ENCODE measurements around the gene CD101. TPM values are rescaled to one million over a fixed set of nuclear protein-coding genes. Genes with fewer than 3 reads are reported as not detected.

The CD101 gene
- total RNA-seq, 2 experiments from 2014 or later, result 2.5 to 3.2 TPM

GRCh38 chr1:116988908-116989307, 12.7 kb upstream of the CD101 start:
- H3K36me3 Mint-ChIP-seq (ENCODE audit: low read depth), result peaks cover 6% of the 10 kb centered on the region
- H3K27ac Mint-ChIP-seq, result no peak overlapping the region
- ChIA-PET CTCF (no interaction called here), POLR2A (interaction anchor here (1.3 kb wide), 1 partner anchor 162 kb away, joined by 3 read pairs; no protein-coding TSS in a partner anchor)
- H3K4me1 Mint-ChIP-seq (ENCODE audit: low read depth), result peaks cover 57% of the 10 kb centered on the region
- H3K9me3 Mint-ChIP-seq, result peaks cover 2% of the 10 kb centered on the region
- TF ChIP-seq, protein P1, sequence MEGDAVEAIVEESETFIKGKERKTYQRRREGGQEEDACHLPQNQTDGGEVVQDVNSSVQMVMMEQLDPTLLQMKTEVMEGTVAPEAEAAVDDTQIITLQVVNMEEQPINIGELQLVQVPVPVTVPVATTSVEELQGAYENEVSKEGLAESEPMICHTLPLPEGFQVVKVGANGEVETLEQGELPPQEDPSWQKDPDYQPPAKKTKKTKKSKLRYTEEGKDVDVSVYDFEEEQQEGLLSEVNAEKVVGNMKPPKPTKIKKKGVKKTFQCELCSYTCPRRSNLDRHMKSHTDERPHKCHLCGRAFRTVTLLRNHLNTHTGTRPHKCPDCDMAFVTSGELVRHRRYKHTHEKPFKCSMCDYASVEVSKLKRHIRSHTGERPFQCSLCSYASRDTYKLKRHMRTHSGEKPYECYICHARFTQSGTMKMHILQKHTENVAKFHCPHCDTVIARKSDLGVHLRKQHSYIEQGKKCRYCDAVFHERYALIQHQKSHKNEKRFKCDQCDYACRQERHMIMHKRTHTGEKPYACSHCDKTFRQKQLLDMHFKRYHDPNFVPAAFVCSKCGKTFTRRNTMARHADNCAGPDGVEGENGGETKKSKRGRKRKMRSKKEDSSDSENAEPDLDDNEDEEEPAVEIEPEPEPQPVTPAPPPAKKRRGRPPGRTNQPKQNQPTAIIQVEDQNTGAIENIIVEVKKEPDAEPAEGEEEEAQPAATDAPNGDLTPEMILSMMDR (IDR thresholded peaks at IDR 0.05), result no peak
- ATAC-seq (no peak), DNase-seq (no peak)
- intact Hi-C loops (cut with micrococcal nuclease), result loop anchor here (5.0 kb wide), 1 partner anchor 68 kb away; no protein-coding TSS in a partner anchor
- no peak overlapping the region for H3K4me3 Mint-ChIP-seq
- H3K27me3 Mint-ChIP-seq, result no peaks in the 10 kb centered on the region

DNA sequence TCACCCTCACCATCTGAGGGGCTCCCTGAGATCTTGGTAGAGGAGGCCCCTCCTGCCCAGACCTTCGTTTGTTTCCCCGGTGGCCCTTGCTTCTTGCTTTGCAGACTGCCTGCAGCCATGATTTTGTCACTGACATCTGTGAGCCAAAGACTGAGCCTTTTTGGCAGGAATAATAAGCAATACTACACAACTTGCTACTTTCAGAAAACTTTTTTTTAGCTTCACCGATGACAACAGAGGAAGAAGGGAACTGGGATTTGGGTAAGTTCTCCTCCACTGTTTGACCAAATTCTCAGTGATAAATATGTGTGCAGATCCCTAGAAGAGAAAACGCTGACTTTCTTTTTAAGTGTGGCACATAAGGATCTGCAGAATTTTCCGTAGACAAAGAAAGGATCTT, 11.7 kb upstream of the CD101 start:
- POLR2A ChIA-PET, result interaction anchor here (0.5 to 0.8 kb wide), 3 partner anchors 16 to 135 kb away, joined by 3 read pairs; no protein-coding TSS in a partner anchor
- H3K36me3 Mint-ChIP-seq (ENCODE audit: low read depth), result peaks cover 6% of the 10 kb centered on the region
- peaks cover 2% of the 10 kb centered on the region for H3K9me3 Mint-ChIP-seq
- H3K27me3 Mint-ChIP-seq, result no peaks in the 10 kb centered on the region
- DNase-seq, result no peak
- TF ChIP-seq, protein P1 (IDR thresholded peaks at IDR 0.05), result no peak
- no peak overlapping the region for H3K4me3 Mint-ChIP-seq
- peaks cover 49% of the 10 kb centered on the region for H3K4me1 Mint-ChIP-seq (ENCODE audit: low read depth)
- CTCF ChIA-PET, result no interaction called here
- H3K27ac Mint-ChIP-seq, result no peak overlapping the region
- intact Hi-C loops (cut with micrococcal nuclease), result loop anchor here (5.0 kb wide), 1 partner anchor 67 kb away; no protein-coding TSS in a partner anchor
- no peak for ATAC-seq

- TF ChIP-seq, protein P1 (IDR thresholded peaks at IDR 0.05), result no peak
- DNase-seq (no peak), ATAC-seq (no peak)
- Mint-ChIP-seq H3K27ac (no peak overlapping the region), H3K4me1 (ENCODE audit: low read depth) (peaks cover 49% of the 10 kb centered on the region), H3K36me3 (ENCODE audit: low read depth) (peaks cover 6% of the 10 kb centered on the region), H3K27me3 (no peaks in the 10 kb centered on the region), H3K9me3 (peaks cover 2% of the 10 kb centered on the region), H3K4me3 (no peak overlapping the region)
- CTCF ChIA-PET, result no interaction called here
- POLR2A ChIA-PET, result interaction anchor here (0.9 kb wide), 1 partner anchor 252 kb away, joined by 3 read pairs; no protein-coding TSS in a partner anchor
- intact Hi-C loops (cut with micrococcal nuclease), result no loop called here
Measured at GRCh38 chr1:116990612-116991151, 10.9 kb upstream of the CD101 start.

- TF ChIP-seq, protein P1 (IDR thresholded peaks at IDR 0.05), result no peak
- ATAC-seq (no peak), DNase-seq (no peak)
- CTCF ChIA-PET, result interaction anchor here (1.2 to 1.7 kb wide), 2 partner anchors 13 to 14 kb away, joined by 3 read pairs; no protein-coding TSS in a partner anchor
- Mint-ChIP-seq H3K36me3 (ENCODE audit: low read depth) (peaks cover 6% of the 10 kb centered on the region), H3K4me1 (ENCODE audit: low read depth) (peaks cover 44% of the 10 kb centered on the region), H3K27me3 (no peaks in the 10 kb centered on the region), H3K27ac (peak overlapping the region; percentile 30), H3K9me3 (peaks cover 2% of the 10 kb centered on the region), H3K4me3 (no peak overlapping the region)
- intact Hi-C loops (cut with micrococcal nuclease), result no loop called here
- POLR2A ChIA-PET, result interaction anchor here (0.9 kb wide), 1 partner anchor 253 kb away, joined by 3 read pairs; no protein-coding TSS in a partner anchor
Measured at GRCh38 chr1:116991171-116991845, 10.3 kb upstream of the CD101 start.

GRCh38 chr1:116991918-116992317, 9.6 kb upstream of the CD101 start:
- H3K4me1 Mint-ChIP-seq (ENCODE audit: low read depth), result peaks cover 38% of the 10 kb centered on the region
- DNase-seq (no peak), ATAC-seq (no peak)
- no peaks in the 10 kb centered on the region for H3K27me3 Mint-ChIP-seq
- H3K36me3 Mint-ChIP-seq (ENCODE audit: low read depth), result peaks cover 6% of the 10 kb centered on the region
- TF ChIP-seq, protein P1 (IDR thresholded peaks at IDR 0.05), result no peak
- H3K4me3 Mint-ChIP-seq, result no peak overlapping the region
- ChIA-PET CTCF (interaction anchor here (1.2 to 1.7 kb wide), 2 partner anchors 12 to 15 kb away, joined by 3 read pairs; no protein-coding TSS in a partner anchor), POLR2A (no interaction called here)
- H3K27ac Mint-ChIP-seq, result peak overlapping the region; percentile 30
- intact Hi-C loops (cut with micrococcal nuclease), result no loop called here
- H3K9me3 Mint-ChIP-seq, result peaks cover 2% of the 10 kb centered on the region
